HL-60/S4 treated with phorbol 12-myristate 13-acetate at 8.2 ng/mL for 4 days and 3 days (cell line): Measurements from ENCODE around the gene RBL2.
"Not testable (repeated sequence)": the region's sequence is repeated elsewhere in the genome, so short reads cannot be mapped to it uniquely, and the experiment has no call there.

ENCODE experiments used
- in situ Hi-C: fragments of 300-500 bp; cut with MboI; formaldehyde crosslinking; loops from 2 replicates; pipeline ENCODE4 v1.15.0; 2022; ENCODE audit warnings: low sequenced_read_pairs

The RBL2 gene

GRCh38 chr16:53537626-53538025, 103.4 kb downstream of the RBL2 start:
- in situ Hi-C loops: no loop called here

- in situ Hi-C loops: not testable (repeated sequence)
Observed at GRCh38 chr16:53539346-53539745, 105.1 kb downstream of the RBL2 start.

GRCh38 chr16:53539759-53540718, 105.8 kb downstream of the RBL2 start:
- in situ Hi-C loops: not testable (repeated sequence)
